Panc1 (cell line): Measurements from ENCODE around the gene INTS3. TPM values are rescaled to one million over a fixed set of nuclear protein-coding genes. Genes with fewer than 3 reads are reported as not detected.

Source experiments
- ATAC-seq: fragments of 200-7000 bp; cut with Tn5 transposase; 2 replicates; pipeline ENCODE4 v1.9.1; 2020; ENCODE audit warnings: mild to moderate bottlenecking, moderate library complexity
- BruUV-seq: library from RNA; stranded (reverse); fragments of 400-500 nt; replicated peaks from 2 replicates; lab custom pipeline; 2021; lab: Mats Ljungman, UMichigan
- CTCF ChIA-PET: fragments of 300-600 bp; sonication (Branson Sonifier 250); formaldehyde crosslinking; loops from one replicate; lab custom pipeline; 2022; ENCODE audit warnings: antibody characterized with exemption; lab: Charles Lee
- POLR2A ChIA-PET: fragments of 300-600 bp; sonication (Branson Sonifier 250); formaldehyde crosslinking; loops from one replicate; lab custom pipeline; 2022; ENCODE audit warnings: antibody characterized with exemption; lab: Charles Lee
- DNase-seq: peaks from one replicate; pipeline ENCODE4 v3.0.0-alpha.2; 2010; ENCODE audit warnings: low read depth, low spot score
- H3K27ac ChIP-seq: 2 replicates; pipeline ENCODE4 v1.5.1; 2011; ENCODE audit warnings: mild to moderate bottlenecking, low read length, inconsistent platforms
- H3K27me3 ChIP-seq: fragments of 200-500 bp; sonication (Bioruptor generic); 2 replicates; pipeline ENCODE4 v1.6.0; 2014; ENCODE audit warnings: low read length, inconsistent platforms; ENCODE audit not compliant: control insufficient read depth, insufficient read depth
- H3K36me3 ChIP-seq: fragments of 200-500 bp; sonication (Bioruptor generic); 2 replicates; pipeline ENCODE4 v1.5.1; 2014; ENCODE audit warnings: inconsistent platforms, mild to moderate bottlenecking, low read length, moderate library complexity; ENCODE audit not compliant: control insufficient read depth, insufficient read depth
- H3K4me1 ChIP-seq: 2 replicates; pipeline ENCODE4 v1.5.1; 2011; ENCODE audit warnings: inconsistent platforms, mild to moderate bottlenecking, low read length, moderate library complexity; ENCODE audit not compliant: control insufficient read depth, insufficient read depth
- H3K4me3 ChIP-seq, 2 experiments: 2 replicates each; pipeline ENCODE4 v1.5.1; 2011 to 2012; ENCODE audit warnings: low read depth in 2 of 2, low read length in 2 of 2, mild to moderate bottlenecking in 2 of 2, inconsistent platforms in 1 of 2, moderate library complexity in 1 of 2
- H3K9me3 ChIP-seq: fragments of 200-500 bp; sonication (Bioruptor generic); 2 replicates; pipeline ENCODE4 v1.5.1; 2014; ENCODE audit warnings: low read depth, mild to moderate bottlenecking, inconsistent platforms, low read length, moderate library complexity; ENCODE audit not compliant: control insufficient read depth, insufficient read depth
- POLR2AphosphoS5 ChIP-seq: IDR thresholded peaks from 2 replicates; pipeline ENCODE4 v1.6.1; 2012; ENCODE audit warnings: mild to moderate bottlenecking, low read depth, low read length, moderate library complexity
- SIN3A ChIP-seq: IDR thresholded peaks from 2 replicates; pipeline ENCODE4 v1.6.1; 2012; ENCODE audit warnings: low read depth, mild to moderate bottlenecking, low read length, moderate library complexity, borderline replicate concordance; ENCODE audit not compliant: insufficient read depth
- TCF7L2 ChIP-seq: IDR thresholded peaks from 2 replicates; pipeline ENCODE4 v1.6.1; 2011; ENCODE audit warnings: mild to moderate bottlenecking, low read depth, low read length, inconsistent platforms
- in situ Hi-C: cut with HindIII; loops from 2 replicates; pipeline ENCODE4 v1.10.0; 2016; ENCODE audit warnings: low sequenced_read_pairs, low pct_unique_long_range_greater_than_20kb
- intact Hi-C: fragments of 100-400 bp; cut with micrococcal nuclease; formaldehyde crosslinking; loops from one replicate; pipeline ENCODE4 v1.10.0; 2022; ENCODE audit not compliant: unreplicated experiment
- total RNA-seq: library from RNA; stranded (reverse); gene quantifications from one replicate; pipeline ENCODE4 v1.2.1, GENCODE V29; 2021; ENCODE audit not compliant: unreplicated experiment
- TF ChIP-seq, protein P1 (sequence below), 2 experiments: IDR thresholded peaks; 2 replicates each; pipeline ENCODE4 v1.6.1; 2011 to 2012; ENCODE audit warnings: low read depth in 2 of 2, control low read depth in 1 of 2, low read length in 1 of 2, mild to moderate bottlenecking in 1 of 2, moderate library complexity in 1 of 2; ENCODE audit not compliant: insufficient read depth in 1 of 2
- TF ChIP-seq, protein P2 (sequence below): fragments of 450-650 bp; IDR thresholded peaks from 2 replicates; pipeline ENCODE4 v1.5.1; 2017; ENCODE audit warnings: mild to moderate bottlenecking

The INTS3 gene
- total RNA-seq, 1 experiment from 2014 or later, result 77.3 TPM

GRCh38 chr1:153795934-153796785 lies 68.3 kb downstream of the INTS3 start:
- in situ Hi-C loops, result no loop called here
- no peaks in the 10 kb centered on the region for H3K4me1 ChIP-seq
- H3K4me3 ChIP-seq, result no peak overlapping the region
- DNase-seq, result no peak
- no peaks in the 10 kb centered on the region for H3K27me3 ChIP-seq
- ChIA-PET CTCF (no interaction called here), POLR2A (interaction anchor here (0.5 to 0.8 kb wide), 3 partner anchors 121 to 191 kb away, joined by 3 to 7 read pairs (median 4); partner anchors contain the start of gene RAB13)
- intact Hi-C loops, result loop anchor here (2.0 kb wide), 1 partner anchor 191 kb away; the partner anchor contains the start of gene RAB13
- no peak for ATAC-seq
- no TSS peak for BruUV-seq
- H3K27ac ChIP-seq, result no peak overlapping the region
- TF ChIP-seq TCF7L2 (no peak), SIN3A (no peak), POLR2AphosphoS5 (no peak)
- TF ChIP-seq, protein P1, sequence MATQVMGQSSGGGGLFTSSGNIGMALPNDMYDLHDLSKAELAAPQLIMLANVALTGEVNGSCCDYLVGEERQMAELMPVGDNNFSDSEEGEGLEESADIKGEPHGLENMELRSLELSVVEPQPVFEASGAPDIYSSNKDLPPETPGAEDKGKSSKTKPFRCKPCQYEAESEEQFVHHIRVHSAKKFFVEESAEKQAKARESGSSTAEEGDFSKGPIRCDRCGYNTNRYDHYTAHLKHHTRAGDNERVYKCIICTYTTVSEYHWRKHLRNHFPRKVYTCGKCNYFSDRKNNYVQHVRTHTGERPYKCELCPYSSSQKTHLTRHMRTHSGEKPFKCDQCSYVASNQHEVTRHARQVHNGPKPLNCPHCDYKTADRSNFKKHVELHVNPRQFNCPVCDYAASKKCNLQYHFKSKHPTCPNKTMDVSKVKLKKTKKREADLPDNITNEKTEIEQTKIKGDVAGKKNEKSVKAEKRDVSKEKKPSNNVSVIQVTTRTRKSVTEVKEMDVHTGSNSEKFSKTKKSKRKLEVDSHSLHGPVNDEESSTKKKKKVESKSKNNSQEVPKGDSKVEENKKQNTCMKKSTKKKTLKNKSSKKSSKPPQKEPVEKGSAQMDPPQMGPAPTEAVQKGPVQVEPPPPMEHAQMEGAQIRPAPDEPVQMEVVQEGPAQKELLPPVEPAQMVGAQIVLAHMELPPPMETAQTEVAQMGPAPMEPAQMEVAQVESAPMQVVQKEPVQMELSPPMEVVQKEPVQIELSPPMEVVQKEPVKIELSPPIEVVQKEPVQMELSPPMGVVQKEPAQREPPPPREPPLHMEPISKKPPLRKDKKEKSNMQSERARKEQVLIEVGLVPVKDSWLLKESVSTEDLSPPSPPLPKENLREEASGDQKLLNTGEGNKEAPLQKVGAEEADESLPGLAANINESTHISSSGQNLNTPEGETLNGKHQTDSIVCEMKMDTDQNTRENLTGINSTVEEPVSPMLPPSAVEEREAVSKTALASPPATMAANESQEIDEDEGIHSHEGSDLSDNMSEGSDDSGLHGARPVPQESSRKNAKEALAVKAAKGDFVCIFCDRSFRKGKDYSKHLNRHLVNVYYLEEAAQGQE (IDR thresholded peaks at IDR 0.05; ENCODE audit: insufficient read depth in 1 of 2, low read depth in 2 of 2, low read length in 1 of 2), result no peak
- TF ChIP-seq, protein P2, sequence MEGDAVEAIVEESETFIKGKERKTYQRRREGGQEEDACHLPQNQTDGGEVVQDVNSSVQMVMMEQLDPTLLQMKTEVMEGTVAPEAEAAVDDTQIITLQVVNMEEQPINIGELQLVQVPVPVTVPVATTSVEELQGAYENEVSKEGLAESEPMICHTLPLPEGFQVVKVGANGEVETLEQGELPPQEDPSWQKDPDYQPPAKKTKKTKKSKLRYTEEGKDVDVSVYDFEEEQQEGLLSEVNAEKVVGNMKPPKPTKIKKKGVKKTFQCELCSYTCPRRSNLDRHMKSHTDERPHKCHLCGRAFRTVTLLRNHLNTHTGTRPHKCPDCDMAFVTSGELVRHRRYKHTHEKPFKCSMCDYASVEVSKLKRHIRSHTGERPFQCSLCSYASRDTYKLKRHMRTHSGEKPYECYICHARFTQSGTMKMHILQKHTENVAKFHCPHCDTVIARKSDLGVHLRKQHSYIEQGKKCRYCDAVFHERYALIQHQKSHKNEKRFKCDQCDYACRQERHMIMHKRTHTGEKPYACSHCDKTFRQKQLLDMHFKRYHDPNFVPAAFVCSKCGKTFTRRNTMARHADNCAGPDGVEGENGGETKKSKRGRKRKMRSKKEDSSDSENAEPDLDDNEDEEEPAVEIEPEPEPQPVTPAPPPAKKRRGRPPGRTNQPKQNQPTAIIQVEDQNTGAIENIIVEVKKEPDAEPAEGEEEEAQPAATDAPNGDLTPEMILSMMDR, result no peak
- no peaks in the 10 kb centered on the region for H3K9me3 ChIP-seq
- H3K36me3 ChIP-seq, result no peaks in the 10 kb centered on the region

DNA sequence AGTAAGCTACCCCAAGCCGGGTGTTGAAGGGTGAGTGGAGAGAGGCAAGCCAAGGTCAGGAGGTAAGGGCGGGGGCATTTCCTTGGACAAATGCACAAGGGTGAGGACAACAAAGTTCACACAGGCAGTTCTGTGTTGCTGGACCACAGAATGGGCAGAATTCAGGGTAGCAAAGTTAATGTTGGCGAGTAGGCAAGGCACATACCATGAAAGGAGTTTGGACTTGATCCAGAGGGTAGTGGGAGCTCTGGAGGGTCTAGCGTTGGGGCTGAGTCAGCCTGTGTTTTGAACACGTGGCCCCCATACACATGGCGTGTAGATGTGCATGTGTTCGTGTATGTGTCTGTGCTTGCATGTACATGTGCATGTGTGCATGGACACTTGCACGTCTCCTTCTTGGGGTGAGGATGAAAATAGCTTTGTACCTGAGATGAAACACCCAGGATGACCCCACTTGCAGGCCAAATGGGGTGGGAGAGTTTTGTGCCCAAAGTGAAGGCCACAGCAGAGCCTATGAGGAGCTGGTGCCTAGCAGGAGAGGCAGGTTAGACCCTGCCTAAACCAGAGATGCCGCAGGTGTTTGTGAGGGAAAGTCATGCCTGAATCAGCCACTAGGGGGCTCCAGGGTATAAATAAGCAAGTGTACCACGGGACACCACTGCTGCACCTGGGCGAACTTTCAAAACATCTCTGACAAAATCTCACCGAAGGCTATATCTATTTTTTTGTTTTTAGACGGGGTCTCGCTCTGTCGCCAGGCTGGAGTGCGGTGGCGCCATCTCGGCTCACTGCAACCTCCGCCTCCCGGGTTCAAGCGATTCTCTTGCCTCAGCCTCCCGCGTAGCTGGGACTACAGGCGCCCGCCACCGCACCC lies 69.2 kb downstream of the INTS3 start:
- BruUV-seq, result no TSS peak
- ATAC-seq (peak; percentile 85), DNase-seq (peak; percentile 57)
- Histone ChIP-seq H3K36me3 (no peaks in the 10 kb centered on the region), H3K4me3 (no peak overlapping the region), H3K27me3 (no peaks in the 10 kb centered on the region), H3K27ac (no peak overlapping the region), H3K9me3 (no peaks in the 10 kb centered on the region), H3K4me1 (no peaks in the 10 kb centered on the region)
- intact Hi-C loops (loop anchor here (2.0 kb wide), 1 partner anchor 190 kb away; the partner anchor contains the start of gene RAB13), in situ Hi-C loops (no loop called here)
- TF ChIP-seq, protein P2, result peak; percentile 94
- TF ChIP-seq TCF7L2, result no peak
- TF ChIP-seq POLR2AphosphoS5, result no peak
- CTCF ChIA-PET, result interaction anchor here (0.9 kb wide), 1 partner anchor 190 kb away, joined by 3 read pairs; no protein-coding TSS in a partner anchor
- POLR2A ChIA-PET, result interaction anchor here (0.8 kb wide), 2 partner anchors 189 to 190 kb away, joined by 3 to 7 read pairs; partner anchors contain the start of gene RAB13
